Activated CD8-positive, alpha-beta T cell treated with anti-CD3 and anti-CD28 coated beads for 36 hours (primary cell): ENCODE measurements around the gene HIVEP2. TPM values are rescaled to one million over a fixed set of nuclear protein-coding genes. Genes with fewer than 3 reads are reported as not detected.

Experiments used
- ATAC-seq: fragments of 200-7000 bp; cut with Tn5 transposase; one replicate; pipeline ENCODE4 v1.10.0; 2021; ENCODE audit warnings: mild to moderate bottlenecking, moderate library complexity
- CTCF ChIA-PET: fragments of 350-600 bp; sonication (Branson Sonifier 250); formaldehyde crosslinking; loops from one replicate; lab custom pipeline; 2021; ENCODE audit warnings: antibody characterized with exemption; lab: Charles Lee
- POLR2A ChIA-PET: fragments of 350-600 bp; sonication (Branson Sonifier 250); formaldehyde crosslinking; loops from one replicate; lab custom pipeline; 2021; ENCODE audit warnings: antibody characterized with exemption; lab: Charles Lee
- DNase-seq: peaks from one replicate; pipeline ENCODE4 v3.0.0-alpha.2; 2020
- H3K27ac Mint-ChIP-seq: one replicate; pipeline ENCODE4 v1.8.0; 2021; ENCODE audit warnings: mild to moderate bottlenecking, mixed read lengths
- H3K27me3 Mint-ChIP-seq: one replicate; pipeline ENCODE4 v1.8.0; 2021; ENCODE audit warnings: mixed read lengths
- H3K36me3 Mint-ChIP-seq: one replicate; pipeline ENCODE4 v1.8.0; 2021; ENCODE audit warnings: low read depth, mixed read lengths
- H3K4me1 Mint-ChIP-seq: one replicate; pipeline ENCODE4 v1.8.0; 2021; ENCODE audit warnings: low read depth, mixed read lengths
- H3K4me3 Mint-ChIP-seq: one replicate; pipeline ENCODE4 v1.8.0; 2021; ENCODE audit warnings: mild to moderate bottlenecking, moderate library complexity, mixed read lengths
- H3K9me3 Mint-ChIP-seq: one replicate; pipeline ENCODE4 v1.8.0; 2021; ENCODE audit warnings: mixed read lengths
- CTCF ChIP-seq: fragments of 200-600 bp; IDR thresholded peaks from one replicate; pipeline ENCODE4 v1.8.0; 2022; ENCODE audit warnings: antibody characterized with exemption, mild to moderate bottlenecking
- intact Hi-C: fragments of 100-400 bp; cut with micrococcal nuclease; formaldehyde crosslinking; loops from one replicate; pipeline ENCODE4 v1.10.0; 2022
- total RNA-seq, 2 experiments: library from RNA; stranded (reverse); gene quantifications; one replicate each; pipeline ENCODE4 v1.2.3, GENCODE V29; 2021

The HIVEP2 gene
- total RNA-seq, 2 experiments from 2014 or later = 31.8 to 38.1 TPM

GRCh38 chr6:142909686-142910085 lies 35.3 kb downstream of the HIVEP2 start:
- H3K27ac Mint-ChIP-seq = peak overlapping the region; percentile 80
- POLR2A ChIA-PET = interaction anchor here (0.6 to 1.0 kb wide), 3 partner anchors 17 to 90 kb away, joined by 3 to 5 read pairs (median 3); no protein-coding TSS in a partner anchor
- ATAC-seq (no peak), DNase-seq (no peak)
- peaks cover 3% of the 10 kb centered on the region for H3K9me3 Mint-ChIP-seq
- H3K4me3 Mint-ChIP-seq = no peak overlapping the region
- no peak for TF ChIP-seq CTCF
- H3K4me1 Mint-ChIP-seq = peaks cover 81% of the 10 kb centered on the region
- intact Hi-C loops = loop anchor here (5.0 kb wide), 1 partner anchor 33 kb away; no protein-coding TSS in a partner anchor
- H3K27me3 Mint-ChIP-seq = no peaks in the 10 kb centered on the region
- peaks cover 46% of the 10 kb centered on the region for H3K36me3 Mint-ChIP-seq
- CTCF ChIA-PET = interaction anchor here (0.8 to 1.3 kb wide), 2 partner anchors 62 to 67 kb away, joined by 3 to 6 read pairs; no protein-coding TSS in a partner anchor

DNA sequence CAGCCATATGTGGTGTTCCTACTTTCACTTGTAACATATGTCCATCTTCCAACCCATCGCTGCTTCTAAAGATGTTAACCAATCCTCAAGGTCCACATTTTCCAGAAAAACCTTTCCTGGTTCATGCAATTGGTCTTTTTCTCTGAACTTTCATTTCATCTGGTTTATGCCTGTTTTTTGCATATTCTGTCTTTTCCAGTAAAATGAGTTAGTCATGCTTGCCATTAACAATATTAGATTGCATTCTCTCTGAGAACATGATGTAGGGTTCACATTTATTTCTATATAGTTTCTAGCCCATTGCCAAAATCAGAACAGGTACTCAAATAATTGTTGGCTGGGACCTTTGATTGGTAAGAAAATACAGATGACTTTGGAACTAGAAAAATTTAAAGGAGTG lies 36.7 kb downstream of the HIVEP2 start:
- Mint-ChIP-seq H3K36me3 (peaks cover 52% of the 10 kb centered on the region), H3K27ac (peak overlapping the region; percentile 90), H3K4me1 (peaks cover 82% of the 10 kb centered on the region), H3K27me3 (no peaks in the 10 kb centered on the region), H3K9me3 (peaks cover 3% of the 10 kb centered on the region), H3K4me3 (peak overlapping the region; percentile 75)
- intact Hi-C loops = loop anchor here (5.0 kb wide), 1 partner anchor 34 kb away; no protein-coding TSS in a partner anchor
- CTCF ChIA-PET = interaction anchor here (1.0 kb wide), 1 partner anchor 65 kb away, joined by 3 read pairs; no protein-coding TSS in a partner anchor
- TF ChIP-seq CTCF = no peak
- POLR2A ChIA-PET = interaction anchor here (1.4 to 2.9 kb wide), 2 partner anchors 18 to 38 kb away, joined by 7 to 10 read pairs; no protein-coding TSS in a partner anchor
- DNase-seq (no peak), ATAC-seq (no peak)

DNA sequence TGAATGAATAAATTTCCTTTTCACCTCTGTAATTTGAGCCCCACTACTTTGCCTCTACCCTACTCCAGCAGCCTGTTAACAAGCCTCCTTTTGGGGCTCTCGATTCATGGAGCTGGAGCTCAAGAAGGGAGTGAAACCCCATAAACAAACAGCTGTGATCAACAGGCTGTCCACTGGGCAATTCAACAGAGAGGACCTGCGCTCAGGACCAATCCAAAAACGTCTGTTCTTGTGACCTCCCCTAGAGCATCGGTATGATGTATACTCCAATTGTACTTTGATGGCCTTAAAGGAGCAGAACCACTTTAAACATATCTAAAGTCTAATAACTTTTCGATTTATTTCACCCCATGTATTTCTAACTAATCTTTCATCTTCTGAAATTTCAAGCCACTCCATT lies 37.4 kb downstream of the HIVEP2 start:
- H3K27me3 Mint-ChIP-seq = no peaks in the 10 kb centered on the region
- TF ChIP-seq CTCF = no peak
- POLR2A ChIA-PET = interaction anchor here (0.6 to 2.9 kb wide), 5 partner anchors 19 to 105 kb away, joined by 3 to 10 read pairs (median 4); no protein-coding TSS in a partner anchor
- peaks cover 82% of the 10 kb centered on the region for H3K4me1 Mint-ChIP-seq
- peak overlapping the region; percentile 75 for H3K4me3 Mint-ChIP-seq
- peaks cover 3% of the 10 kb centered on the region for H3K9me3 Mint-ChIP-seq
- peak; percentile 52 for DNase-seq
- ATAC-seq = peak; percentile 62
- peak overlapping the region; percentile 90 for H3K27ac Mint-ChIP-seq
- CTCF ChIA-PET = interaction anchor here (1.0 to 1.6 kb wide), 3 partner anchors 31 to 71 kb away, joined by 3 read pairs; no protein-coding TSS in a partner anchor
- intact Hi-C loops = loop anchor here (5.0 kb wide), 1 partner anchor 35 kb away; no protein-coding TSS in a partner anchor
- H3K36me3 Mint-ChIP-seq = peaks cover 47% of the 10 kb centered on the region

DNA sequence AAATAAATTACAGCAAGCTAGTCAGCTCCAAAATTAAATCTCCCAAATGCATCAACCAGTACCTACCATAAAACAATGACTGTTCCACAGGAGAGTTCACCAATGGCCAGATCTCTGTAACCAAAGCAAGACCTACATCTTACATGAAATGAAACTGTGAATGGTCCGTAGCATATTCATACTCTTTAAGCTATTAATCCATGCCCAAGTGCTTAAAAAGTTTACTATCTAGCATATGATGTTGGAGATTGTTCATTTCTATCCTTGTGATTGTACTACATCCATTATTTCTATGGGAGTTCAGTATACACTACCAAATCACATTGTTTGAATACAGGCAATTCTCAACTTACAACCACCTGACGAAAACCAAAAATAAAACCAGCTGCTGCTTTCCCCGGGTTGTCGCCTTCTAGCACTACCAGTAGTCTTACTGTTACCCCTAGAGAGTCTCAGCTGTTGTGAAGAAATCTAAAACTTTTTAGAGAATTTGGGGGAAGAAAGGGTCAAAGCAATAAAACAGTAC lies 38.0 kb downstream of the HIVEP2 start:
- intact Hi-C loops = loop anchor here (5.0 kb wide), 1 partner anchor 35 kb away; no protein-coding TSS in a partner anchor
- Mint-ChIP-seq H3K27me3 (no peaks in the 10 kb centered on the region), H3K36me3 (peaks cover 44% of the 10 kb centered on the region), H3K4me1 (peaks cover 82% of the 10 kb centered on the region), H3K9me3 (no peaks in the 10 kb centered on the region), H3K27ac (peak overlapping the region; percentile 90), H3K4me3 (peak overlapping the region; percentile 75)
- ChIA-PET CTCF (interaction anchor here (0.9 to 1.6 kb wide), 4 partner anchors 32 to 70 kb away, joined by 3 read pairs; no protein-coding TSS in a partner anchor), POLR2A (interaction anchor here (1.1 to 2.9 kb wide), 4 partner anchors 20 to 52 kb away, joined by 4 to 10 read pairs (median 6); no protein-coding TSS in a partner anchor)
- DNase-seq (peak; percentile 43), ATAC-seq (peak; percentile 38)
- no peak for TF ChIP-seq CTCF
